Lung (tissue), 12 donors: ENCODE results near the gene ZSWIM1. TPM values are rescaled to one million over a fixed set of nuclear protein-coding genes. Genes with fewer than 3 reads are reported as not detected.

Experiments used
- ATAC-seq: fragments of 200-7000 bp; cut with Tn5 transposase; one replicate; pipeline ENCODE4 v1.9.1; 2020; ENCODE audit warnings: moderate number of reproducible peaks; ENCODE audit not compliant: insufficient read depth, low FRiP score
- DNase-seq, 3 donors: peaks; one replicate each; pipeline ENCODE4 v3.0.0-alpha.2; 2013 to 2017
- H3K27ac ChIP-seq, 2 donors: one replicate each; pipeline ENCODE4 v1.5.1; 2013; ENCODE audit warnings: mild to moderate bottlenecking in 2 of 2, moderate library complexity in 2 of 2, control low read depth in 1 of 2, inconsistent platforms in 1 of 2, low read depth in 1 of 2, low read length in 1 of 2
- H3K27me3 ChIP-seq, 3 donors: one replicate each; pipeline ENCODE4 v1.5.1; 2013; ENCODE audit warnings: low read length in 2 of 3; ENCODE audit not compliant: control insufficient read depth in 3 of 3, insufficient read depth in 3 of 3
- H3K36me3 ChIP-seq, 4 donors: one replicate each; pipeline ENCODE4 v1.5.1; 2013; ENCODE audit warnings: low read length in 4 of 4, mild to moderate bottlenecking in 1 of 4, moderate library complexity in 1 of 4; ENCODE audit not compliant: control insufficient read depth in 4 of 4, insufficient read depth in 4 of 4
- H3K4me1 ChIP-seq, 5 donors: one replicate each; pipeline ENCODE4 v1.5.1; 2013; ENCODE audit warnings: low read length in 5 of 5, mild to moderate bottlenecking in 2 of 5, moderate library complexity in 1 of 5; ENCODE audit not compliant: control insufficient read depth in 5 of 5, insufficient read depth in 5 of 5
- H3K4me3 ChIP-seq: one replicate; pipeline ENCODE4 v1.5.1; 2013; ENCODE audit warnings: mild to moderate bottlenecking, control low read depth, moderate library complexity
- H3K9ac ChIP-seq, 2 donors: one replicate each; pipeline ENCODE4 v1.5.1; 2013; ENCODE audit warnings: low read length in 2 of 2, control low read depth in 1 of 2; ENCODE audit not compliant: insufficient read depth in 1 of 2
- H3K9me3 ChIP-seq, 4 donors: one replicate each; pipeline ENCODE4 v1.5.1; 2013; ENCODE audit warnings: low read length in 3 of 4, mild to moderate bottlenecking in 1 of 4, moderate library complexity in 1 of 4; ENCODE audit not compliant: control insufficient read depth in 4 of 4, insufficient read depth in 3 of 4
- WGBS, 2 donors: extraction: QIAGEN DNeasy Blood & Tissue Kit; methylation state at CpG; one replicate each; pipeline ENCODE4 v1.1.7; 2013; 5-methylcytosine and 5-hydroxymethylcytosine counted together
- polyA plus RNA-seq, 2 donors: library from polyadenylated mRNA; stranded (reverse); fragments of 200-250 nt; gene quantifications; one replicate each; pipeline ENCODE4 v1.2.1, GENCODE V29; 2013
- total RNA-seq, 2 donors: library from RNA; depleted of rRNA in 1 of 2; stranded (reverse); fragments of >200 nt in 1 of 2; gene quantifications; one replicate each; pipeline ENCODE4 v1.2.1, GENCODE V29; 2014 to 2021
- TF ChIP-seq, protein P1 (sequence below): IDR thresholded peaks from 2 replicates; pipeline ENCODE4 v1.5.1; 2012; ENCODE audit warnings: mild to moderate bottlenecking; ENCODE audit errors: control extremely low read depth, extremely low read depth
- donor health status: control.
- donor health status: control.
- donor health status: Bipolar disorder and iron deficiency.
- donor health status: healthy.
- donor health status: DM: yes; HTN: yes; CAD: no.

ZSWIM1 gene
- total and polyA plus RNA-seq, 4 donors: 3.7 to 11.1 (median 5.2) TPM

DNA sequence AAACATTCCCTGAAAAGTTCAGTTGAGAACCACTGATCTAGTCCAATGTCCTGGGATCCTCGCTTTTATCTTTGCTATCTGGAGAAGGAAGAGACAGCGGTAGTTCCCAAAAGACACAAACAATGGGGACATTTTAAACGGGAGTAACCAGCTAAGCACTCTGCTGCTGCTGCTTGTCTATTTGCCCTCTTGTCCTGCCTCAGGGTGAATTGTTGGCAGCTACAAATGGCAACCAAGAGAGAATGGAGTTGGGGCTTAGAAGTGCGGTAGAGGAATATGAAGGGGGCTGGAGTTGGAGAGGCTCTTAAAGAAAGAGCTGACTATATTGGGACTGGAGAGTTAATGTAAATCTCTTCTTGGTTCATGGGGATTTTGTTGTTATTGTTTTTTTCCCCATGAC lies 6.5 kb upstream of the ZSWIM1 start:
- ATAC-seq (no peak), DNase-seq (no peak)
- Histone ChIP-seq H3K36me3 (peaks cover 4 to 17% (median 11%) of the 10 kb centered on the region in 4 donors), H3K4me1 (no peaks in the 10 kb centered on the region), H3K9me3 (no peaks in the 10 kb centered on the region), H3K27me3 (no peaks in the 10 kb centered on the region), H3K4me3 (no peak overlapping the region), H3K27ac (no peak overlapping the region), H3K9ac (no peak overlapping the region)
- WGBS, 2 donors: 79 to 81% methylated on average over 4 of the region's 4 CpGs
- TF ChIP-seq, protein P1, sequence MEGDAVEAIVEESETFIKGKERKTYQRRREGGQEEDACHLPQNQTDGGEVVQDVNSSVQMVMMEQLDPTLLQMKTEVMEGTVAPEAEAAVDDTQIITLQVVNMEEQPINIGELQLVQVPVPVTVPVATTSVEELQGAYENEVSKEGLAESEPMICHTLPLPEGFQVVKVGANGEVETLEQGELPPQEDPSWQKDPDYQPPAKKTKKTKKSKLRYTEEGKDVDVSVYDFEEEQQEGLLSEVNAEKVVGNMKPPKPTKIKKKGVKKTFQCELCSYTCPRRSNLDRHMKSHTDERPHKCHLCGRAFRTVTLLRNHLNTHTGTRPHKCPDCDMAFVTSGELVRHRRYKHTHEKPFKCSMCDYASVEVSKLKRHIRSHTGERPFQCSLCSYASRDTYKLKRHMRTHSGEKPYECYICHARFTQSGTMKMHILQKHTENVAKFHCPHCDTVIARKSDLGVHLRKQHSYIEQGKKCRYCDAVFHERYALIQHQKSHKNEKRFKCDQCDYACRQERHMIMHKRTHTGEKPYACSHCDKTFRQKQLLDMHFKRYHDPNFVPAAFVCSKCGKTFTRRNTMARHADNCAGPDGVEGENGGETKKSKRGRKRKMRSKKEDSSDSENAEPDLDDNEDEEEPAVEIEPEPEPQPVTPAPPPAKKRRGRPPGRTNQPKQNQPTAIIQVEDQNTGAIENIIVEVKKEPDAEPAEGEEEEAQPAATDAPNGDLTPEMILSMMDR: no peak

DNA sequence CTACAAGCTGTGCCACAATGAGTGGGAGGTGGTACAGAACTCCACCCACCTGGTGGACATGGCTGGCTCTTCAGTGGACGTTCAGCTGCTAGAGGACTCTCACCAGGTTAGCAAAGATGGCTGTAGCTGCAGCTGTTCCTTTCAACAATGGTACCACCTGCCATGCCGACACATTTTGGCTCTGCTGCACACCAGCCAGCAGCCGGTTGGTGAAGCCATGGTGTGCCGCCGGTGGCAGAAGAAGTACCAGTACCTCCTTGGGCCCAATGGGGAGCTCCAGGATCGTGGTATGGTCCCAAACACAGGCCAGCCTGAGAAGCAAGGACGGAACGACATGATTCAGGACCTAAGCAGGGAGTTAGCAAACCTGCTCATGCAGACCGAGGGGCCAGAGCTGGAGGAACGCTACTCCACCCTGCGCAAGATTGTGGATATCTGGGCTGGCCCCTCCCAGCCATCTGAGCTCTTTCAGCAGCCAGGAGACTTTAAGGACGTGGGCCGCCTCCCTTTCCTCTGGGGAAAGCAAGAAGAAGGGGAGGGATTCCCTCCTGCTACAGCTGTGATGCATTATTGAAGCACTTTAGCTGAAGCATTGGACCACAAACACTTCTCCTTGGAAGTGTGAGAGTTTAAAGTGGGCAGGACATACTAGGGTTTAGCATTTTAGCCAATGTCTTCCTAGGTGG lies 2.8 kb upstream of the ZSWIM1 start:
- no peak overlapping the region for H3K4me3 ChIP-seq
- H3K27me3 ChIP-seq: no peaks in the 10 kb centered on the region
- no peak for DNase-seq
- H3K9me3 ChIP-seq: no peaks in the 10 kb centered on the region
- H3K27ac ChIP-seq: no peak overlapping the region
- WGBS, 2 donors: 92 to 93% methylated on average over 13 of the region's 13 CpGs
- H3K9ac ChIP-seq: no peak overlapping the region
- TF ChIP-seq, protein P1: no peak
- H3K36me3 ChIP-seq: peaks cover 7 to 18% (median 15%) of the 10 kb centered on the region in 4 donors
- no peak for ATAC-seq
- peaks cover 0 to 6% (median 0%) of the 10 kb centered on the region in 5 donors for H3K4me1 ChIP-seq

DNA sequence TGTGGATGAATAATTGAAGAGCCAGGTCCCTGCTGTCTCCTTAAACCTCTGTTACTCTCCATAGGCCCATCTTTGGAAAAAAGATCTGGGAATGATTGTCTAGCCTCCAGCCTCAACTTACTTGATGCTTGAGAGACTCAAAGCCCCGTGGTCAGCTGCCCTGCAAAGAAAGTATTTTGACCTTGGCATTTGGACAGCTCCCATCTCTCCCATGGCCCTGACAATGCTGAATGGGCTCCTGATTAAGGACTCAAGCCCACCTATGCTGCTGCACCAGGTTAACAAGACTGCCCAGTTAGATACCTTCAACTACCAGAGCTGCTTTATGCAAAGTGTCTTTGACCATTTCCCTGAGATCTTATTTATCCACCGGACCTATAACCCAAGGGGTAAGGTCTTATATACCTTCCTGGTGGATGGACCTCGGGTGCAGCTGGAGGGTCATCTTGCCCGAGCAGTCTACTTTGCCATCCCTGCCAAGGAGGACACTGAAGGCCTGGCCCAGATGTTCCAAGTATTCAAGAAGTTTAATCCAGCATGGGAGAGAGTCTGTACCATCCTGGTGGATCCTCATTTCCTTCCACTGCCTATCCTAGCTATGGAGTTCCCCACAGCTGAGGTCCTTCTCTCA lies 1.6 kb downstream of the ZSWIM1 start:
- TF ChIP-seq, protein P1: no peak
- Histone ChIP-seq H3K27me3 (no peaks in the 10 kb centered on the region), H3K4me3 (no peak overlapping the region), H3K9ac (no peak overlapping the region), H3K27ac (no peak overlapping the region), H3K9me3 (no peaks in the 10 kb centered on the region), H3K4me1 (peaks cover 0 to 6% (median 0%) of the 10 kb centered on the region in 5 donors), H3K36me3 (peaks cover 16 to 30% (median 16%) of the 10 kb centered on the region in 4 donors)
- DNase-seq: no peak
- no peak for ATAC-seq
- WGBS, 2 donors: 88 to 91% methylated on average over 4 of the region's 4 CpGs
